Measurements from ENCODE around the gene ZMYND8.
"Not testable (repeated sequence)": the region's sequence is repeated elsewhere in the genome, so short reads cannot be mapped to it uniquely, and the experiment has no call there.

Gene ZMYND8

DNA sequence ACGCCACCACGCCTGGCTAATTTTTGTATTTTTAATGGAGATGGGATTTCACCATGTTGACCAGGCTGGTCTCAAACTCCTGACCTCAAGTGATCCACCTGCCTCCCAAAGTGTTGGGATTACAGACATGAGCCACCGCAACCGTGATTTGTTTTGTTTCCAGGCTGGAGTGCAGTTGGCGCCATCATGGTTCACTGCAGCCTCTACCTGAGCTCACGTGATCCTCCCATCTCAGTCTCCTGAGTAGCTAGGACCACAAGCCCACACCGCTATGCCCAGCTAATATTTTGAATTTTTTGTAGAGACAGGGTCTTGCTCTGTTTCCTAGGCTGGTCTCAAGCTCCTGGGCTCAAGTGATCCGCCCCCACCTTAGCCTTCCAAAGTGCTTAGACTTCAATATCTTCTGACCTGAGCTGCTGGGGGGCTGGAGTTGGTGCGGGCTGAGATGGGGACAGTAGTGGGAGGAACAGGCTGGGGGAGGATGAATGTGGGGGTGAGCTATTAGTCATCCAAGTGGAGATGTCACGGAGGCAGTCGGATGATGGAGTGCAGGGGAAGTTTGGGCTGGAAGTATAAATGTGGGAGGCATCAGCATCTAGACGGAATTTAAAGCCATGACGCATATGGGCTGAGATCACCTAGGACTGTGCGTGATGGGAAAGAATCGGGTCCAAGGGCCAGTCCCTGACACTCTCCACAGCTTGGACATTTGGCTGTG lies 23.1 kb upstream of the ZMYND8 start:
- H3K4me3 ChIP-seq (ENCODE audit: insufficient read length, low read depth): no peak overlapping the region
- H3K9me3 ChIP-seq (ENCODE audit: insufficient read depth, low read length): no peaks in the 10 kb centered on the region
- TF ChIP-seq SUZ12 (IDR thresholded peaks at IDR 0.05; ENCODE audit: extremely low read depth, insufficient read depth, insufficient read length) (no peak), ZNF274 (IDR thresholded peaks at IDR 0.05; ENCODE audit: low read depth, low read length) (no peak), YY1 (IDR thresholded peaks at IDR 0.05; ENCODE audit: insufficient read depth, insufficient read length) (no peak)
- H3K27me3 ChIP-seq (ENCODE audit: insufficient read depth, insufficient read length): no peaks in the 10 kb centered on the region
- no peak overlapping the region for H3K9ac ChIP-seq (ENCODE audit: insufficient read length, low read depth)
- peaks cover 4% of the 10 kb centered on the region for H3K4me1 ChIP-seq (ENCODE audit: insufficient read depth, insufficient read length)
- no peak for DNase-seq (ENCODE audit: low read depth, low spot score)
- H3K36me3 ChIP-seq (ENCODE audit: insufficient read depth, insufficient read length, low read length): no peaks in the 10 kb centered on the region

DNA sequence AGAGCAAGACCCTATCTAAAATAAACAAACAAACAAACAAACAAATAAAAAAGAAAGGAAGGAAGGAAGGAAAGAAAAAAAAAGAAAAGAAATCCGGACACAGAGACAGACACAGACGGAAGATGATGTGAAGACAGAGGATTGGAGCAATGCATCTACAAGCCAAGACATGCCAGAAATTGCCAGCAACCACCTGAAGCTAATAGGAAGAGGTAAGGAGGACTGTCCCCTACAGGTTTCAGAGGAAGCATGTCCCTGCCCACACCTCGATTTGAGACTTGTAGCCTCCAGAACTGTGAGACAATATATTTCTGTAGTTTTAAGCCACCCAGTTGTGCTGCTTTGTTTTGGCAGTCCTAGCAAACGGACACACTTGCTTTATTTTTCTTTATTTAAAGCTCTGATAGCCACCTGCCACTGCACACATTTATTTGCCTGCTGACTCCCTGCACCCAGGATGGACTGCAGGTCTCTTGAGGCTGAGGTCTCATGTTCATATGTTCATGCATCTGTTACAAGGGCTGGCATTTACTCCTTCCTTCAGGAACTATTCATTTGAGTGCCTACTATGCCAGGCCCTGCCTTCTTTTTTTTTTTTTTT lies 20.7 kb upstream of the ZMYND8 start:
- Histone ChIP-seq H3K9me3 (ENCODE audit: insufficient read depth, low read length) (no peaks in the 10 kb centered on the region), H3K27me3 (ENCODE audit: insufficient read depth, insufficient read length) (no peaks in the 10 kb centered on the region), H3K9ac (ENCODE audit: insufficient read length, low read depth) (no peak overlapping the region), H3K36me3 (ENCODE audit: insufficient read depth, insufficient read length, low read length) (no peaks in the 10 kb centered on the region), H3K4me3 (ENCODE audit: insufficient read length, low read depth) (no peak overlapping the region), H3K4me1 (ENCODE audit: insufficient read depth, insufficient read length) (peaks cover 2% of the 10 kb centered on the region)
- TF ChIP-seq ZNF274 (IDR thresholded peaks at IDR 0.05; ENCODE audit: low read depth, low read length): no peak
- TF ChIP-seq YY1 (IDR thresholded peaks at IDR 0.05; ENCODE audit: insufficient read depth, insufficient read length): no peak
- no peak for TF ChIP-seq SUZ12 (IDR thresholded peaks at IDR 0.05; ENCODE audit: extremely low read depth, insufficient read depth, insufficient read length)
- no peak for DNase-seq (ENCODE audit: low read depth, low spot score)

DNA sequence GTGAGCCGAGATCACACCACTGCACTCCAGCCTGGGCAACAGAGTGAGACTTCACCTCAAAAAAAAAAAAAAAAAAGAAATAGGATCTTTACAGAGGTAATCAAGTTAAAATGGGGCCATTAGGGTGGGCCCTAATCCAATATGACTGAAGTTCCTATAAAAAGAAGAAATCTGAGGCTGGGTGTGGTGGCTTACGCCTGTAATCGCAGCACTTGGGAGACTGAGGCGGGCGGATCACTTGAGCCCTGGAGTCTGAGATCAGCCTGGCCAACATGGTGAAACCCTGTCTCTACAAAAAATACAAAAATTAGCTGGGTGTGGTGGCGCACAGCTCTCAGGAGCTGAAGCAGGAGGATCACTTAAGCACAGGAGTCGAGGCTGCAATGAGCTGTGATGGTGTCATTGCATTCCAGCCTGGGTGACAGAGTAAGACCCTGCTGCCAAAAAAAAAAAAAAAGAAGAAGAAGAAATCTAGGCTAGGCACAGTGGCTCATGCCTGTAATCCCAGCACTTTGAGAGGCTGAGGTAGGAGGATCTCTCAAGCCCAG lies 19.7 kb upstream of the ZMYND8 start:
- not testable (repeated sequence) for H3K9ac ChIP-seq (ENCODE audit: insufficient read length, low read depth); DNase-seq (ENCODE audit: low read depth, low spot score); H3K9me3 ChIP-seq (ENCODE audit: insufficient read depth, low read length); H3K27me3 ChIP-seq (ENCODE audit: insufficient read depth, insufficient read length); H3K36me3 ChIP-seq (ENCODE audit: insufficient read depth, insufficient read length, low read length); H3K4me3 ChIP-seq (ENCODE audit: insufficient read length, low read depth)
- peaks cover 10% of the 10 kb centered on the region for H3K4me1 ChIP-seq (ENCODE audit: insufficient read depth, insufficient read length)

DNA sequence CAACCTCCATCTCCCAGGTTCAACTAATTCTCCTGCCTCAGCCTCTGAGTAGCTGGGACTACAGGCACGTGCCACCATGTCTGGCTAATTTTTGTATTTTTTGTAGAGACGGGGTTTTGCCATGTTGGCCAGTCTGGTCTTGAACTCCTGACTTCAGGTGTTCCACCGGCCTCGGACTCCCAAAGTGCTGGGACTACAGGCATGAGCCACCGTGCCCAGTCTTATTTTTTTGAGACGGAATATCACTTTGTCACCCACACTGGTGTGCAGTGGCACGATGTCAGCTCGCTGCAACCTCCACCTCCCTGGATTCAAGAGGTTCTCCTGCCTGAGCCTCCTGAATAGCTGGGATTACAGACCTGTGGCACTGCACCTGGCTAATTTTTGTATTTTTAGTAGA lies 17.6 kb upstream of the ZMYND8 start:
- not testable (repeated sequence) for H3K9me3 ChIP-seq (ENCODE audit: insufficient read depth, low read length); H3K4me3 ChIP-seq (ENCODE audit: insufficient read length, low read depth); H3K27me3 ChIP-seq (ENCODE audit: insufficient read depth, insufficient read length); H3K36me3 ChIP-seq (ENCODE audit: insufficient read depth, insufficient read length, low read length); H3K9ac ChIP-seq (ENCODE audit: insufficient read length, low read depth); DNase-seq (ENCODE audit: low read depth, low spot score)
- peaks cover 11% of the 10 kb centered on the region for H3K4me1 ChIP-seq (ENCODE audit: insufficient read depth, insufficient read length)

DNA sequence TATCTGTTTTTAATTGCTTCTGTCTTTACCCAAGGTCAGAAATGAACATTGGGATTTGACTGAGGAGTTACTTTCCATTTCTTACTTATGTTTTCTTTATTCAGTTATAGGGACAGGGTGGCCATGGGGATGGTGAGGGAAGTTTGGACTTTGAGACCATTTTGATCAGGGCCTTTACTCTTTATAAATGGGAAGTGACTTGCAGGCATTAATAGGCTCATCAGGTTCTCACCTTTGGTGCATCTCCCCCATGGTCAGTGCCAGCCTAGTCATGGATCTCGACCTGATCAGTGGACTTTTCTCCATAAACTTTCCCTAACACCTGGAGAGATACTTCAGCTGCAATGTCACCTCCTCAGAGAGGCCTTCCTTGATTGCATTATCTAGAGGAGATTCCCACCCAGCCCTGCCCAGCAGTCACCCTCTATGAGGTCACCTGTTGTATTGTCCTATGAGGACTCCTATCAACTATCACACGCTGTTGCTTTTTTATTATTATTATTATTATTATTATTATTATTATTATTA lies 16.8 kb upstream of the ZMYND8 start:
- Histone ChIP-seq H3K27me3 (ENCODE audit: insufficient read depth, insufficient read length) (no peaks in the 10 kb centered on the region), H3K9me3 (ENCODE audit: insufficient read depth, low read length) (peaks cover 7% of the 10 kb centered on the region; the same call in 1 of the 2 replicates)
- no peak for DNase-seq (ENCODE audit: low read depth, low spot score)

DNA sequence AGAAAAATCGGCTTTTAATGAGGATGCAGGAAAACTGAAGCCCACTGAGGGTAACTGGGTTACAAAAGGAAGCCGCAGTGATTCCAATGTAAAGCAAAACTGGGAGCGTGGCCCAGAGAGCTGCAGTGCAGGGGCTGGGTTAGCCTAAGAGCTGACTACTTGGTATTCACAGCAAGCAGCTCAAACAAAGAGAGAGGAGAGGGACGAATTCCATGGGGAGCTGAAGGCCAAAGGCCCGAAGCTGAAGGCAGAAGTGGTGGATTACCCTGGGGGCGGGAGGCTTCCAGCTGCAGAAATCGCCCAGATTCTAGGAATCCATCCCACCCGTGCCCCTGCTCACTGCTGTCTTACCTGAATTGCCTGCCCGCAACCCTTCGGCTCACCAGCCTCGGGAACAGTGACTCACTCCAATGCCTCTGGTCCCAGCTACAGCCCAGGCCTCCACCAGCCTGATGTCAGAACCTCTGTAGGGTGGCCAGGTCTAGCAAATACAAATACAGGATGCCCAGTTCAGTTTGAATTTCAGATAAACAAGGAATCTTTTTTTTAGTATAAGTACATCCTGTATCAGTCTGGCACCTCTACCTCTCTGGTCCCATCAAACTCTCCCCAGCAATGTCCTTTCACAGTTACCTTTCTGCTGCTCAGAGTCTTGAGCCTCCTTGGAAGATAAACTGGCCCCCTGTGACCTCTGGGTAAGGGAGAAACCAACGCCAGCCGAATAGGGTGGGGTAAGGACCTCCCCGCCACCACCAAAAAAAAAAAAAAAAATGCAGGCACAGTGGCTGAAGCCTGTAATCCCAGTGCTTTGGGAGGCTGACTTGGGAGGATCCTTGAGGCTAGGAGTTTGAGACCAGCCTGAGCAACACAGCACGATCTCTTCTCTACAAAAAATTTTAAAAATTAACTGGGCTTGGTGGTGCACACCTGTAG lies 14.6 kb upstream of the ZMYND8 start:
- peak overlapping the region; percentile 73 for H3K9ac ChIP-seq (ENCODE audit: insufficient read length, low read depth)
- TF ChIP-seq SUZ12 (IDR thresholded peaks at IDR 0.05; ENCODE audit: extremely low read depth, insufficient read depth, insufficient read length) (no peak), YY1 (IDR thresholded peaks at IDR 0.05; ENCODE audit: insufficient read depth, insufficient read length) (no peak), ZNF274 (IDR thresholded peaks at IDR 0.05; ENCODE audit: low read depth, low read length) (no peak)
- H3K27me3 ChIP-seq (ENCODE audit: insufficient read depth, insufficient read length): no peaks in the 10 kb centered on the region
- peaks cover 10% of the 10 kb centered on the region for H3K4me1 ChIP-seq (ENCODE audit: insufficient read depth, insufficient read length)
- H3K9me3 ChIP-seq (ENCODE audit: insufficient read depth, low read length): peaks cover 7% of the 10 kb centered on the region; the same call in 1 of the 2 replicates
- H3K36me3 ChIP-seq (ENCODE audit: insufficient read depth, insufficient read length, low read length): no peaks in the 10 kb centered on the region
- DNase-seq (ENCODE audit: low read depth, low spot score): no peak
- peak overlapping the region; percentile 33 for H3K4me3 ChIP-seq (ENCODE audit: insufficient read length, low read depth)

More for the DNA sequence above, 16.8 kb upstream of the ZMYND8 start:
- H3K4me3 ChIP-seq (ENCODE audit: insufficient read length, low read depth): no peak overlapping the region
- no peak overlapping the region for H3K9ac ChIP-seq (ENCODE audit: insufficient read length, low read depth)
- H3K4me1 ChIP-seq (ENCODE audit: insufficient read depth, insufficient read length): peaks cover 11% of the 10 kb centered on the region
- no peak for TF ChIP-seq YY1 (IDR thresholded peaks at IDR 0.05; ENCODE audit: insufficient read depth, insufficient read length)
- no peak for TF ChIP-seq ZNF274 (IDR thresholded peaks at IDR 0.05; ENCODE audit: low read depth, low read length)
- no peak for TF ChIP-seq SUZ12 (IDR thresholded peaks at IDR 0.05; ENCODE audit: extremely low read depth, insufficient read depth, insufficient read length)
- no peaks in the 10 kb centered on the region for H3K36me3 ChIP-seq (ENCODE audit: insufficient read depth, insufficient read length, low read length)

DNA sequence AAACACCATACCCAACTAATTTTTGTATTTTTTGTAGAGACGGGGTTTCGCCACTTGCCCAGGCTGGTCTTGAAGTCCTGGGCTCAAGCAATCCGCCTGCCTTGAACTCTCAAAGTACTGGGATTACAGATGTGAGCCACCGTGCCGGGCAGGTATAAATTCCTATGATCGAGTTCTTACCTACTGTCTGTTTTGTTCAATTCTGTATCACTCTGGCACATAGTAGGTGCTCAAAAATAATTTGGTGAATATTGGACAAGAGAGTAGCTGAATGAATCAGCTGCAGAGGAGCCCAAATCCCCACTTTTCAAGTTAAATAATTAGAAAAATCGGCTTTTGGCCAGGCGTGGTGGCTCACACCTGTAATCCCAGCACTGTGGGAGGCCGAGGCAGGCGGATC lies 13.7 kb upstream of the ZMYND8 start:
- Histone ChIP-seq H3K36me3 (ENCODE audit: insufficient read depth, insufficient read length, low read length) (no peaks in the 10 kb centered on the region), H3K9ac (ENCODE audit: insufficient read length, low read depth) (no peak overlapping the region), H3K27me3 (ENCODE audit: insufficient read depth, insufficient read length) (no peaks in the 10 kb centered on the region), H3K4me1 (ENCODE audit: insufficient read depth, insufficient read length) (peaks cover 12% of the 10 kb centered on the region), H3K9me3 (ENCODE audit: insufficient read depth, low read length) (peaks cover 7% of the 10 kb centered on the region; the same call in 1 of the 2 replicates), H3K4me3 (ENCODE audit: insufficient read length, low read depth) (no peak overlapping the region)
- TF ChIP-seq YY1 (IDR thresholded peaks at IDR 0.05; ENCODE audit: insufficient read depth, insufficient read length) (no peak), SUZ12 (IDR thresholded peaks at IDR 0.05; ENCODE audit: extremely low read depth, insufficient read depth, insufficient read length) (no peak), ZNF274 (IDR thresholded peaks at IDR 0.05; ENCODE audit: low read depth, low read length) (no peak)
- no peak for DNase-seq (ENCODE audit: low read depth, low spot score)

Measured in NT2/D1 (cell line).